GM19238 (cell line): Measurements from ENCODE around the gene TMEM256.
"Not testable (repeated sequence)": the region's sequence is repeated elsewhere in the genome, so short reads cannot be mapped to it uniquely, and the experiment has no call there.

Experiments used
- DNase-seq: peaks from one replicate; pipeline ENCODE4 v3.0.0; 2011; ENCODE audit warnings: low spot score; ENCODE audit not compliant: insufficient read length

Gene TMEM256

GRCh38 chr17:7384489-7385081, 19.3 kb downstream of the TMEM256 start:
- no peak for DNase-seq

- peak; percentile 89 for DNase-seq
Measured at GRCh38 chr17:7383742-7384488, 20.0 kb downstream of the TMEM256 start.

GRCh38 chr17:7383371-7383741, 20.5 kb downstream of the TMEM256 start:
- no peak for DNase-seq

- DNase-seq = no peak
Measured at GRCh38 chr17:7382901-7383300, 21.0 kb downstream of the TMEM256 start.

GRCh38 chr17:7380855-7381683, 22.8 kb downstream of the TMEM256 start, which contains the start of gene TNK1:
TSS of gene TNK1 (plus strand) at chr17:7381089. CDS start at chr17:7382927, 1,838 bp downstream.
- no peak for DNase-seq

- DNase-seq = no peak
Measured at GRCh38 chr17:7380321-7380720, 23.6 kb downstream of the TMEM256 start.

GRCh38 chr17:7379134-7379533, 24.8 kb downstream of the TMEM256 start:
- no peak for DNase-seq

- no peak for DNase-seq
Measured at GRCh38 chr17:7374353-7374752, 29.5 kb downstream of the TMEM256 start.

GRCh38 chr17:7370853-7371252, 33.0 kb downstream of the TMEM256 start:
- DNase-seq = no peak

GRCh38 chr17:7369825-7370224, 34.1 kb downstream of the TMEM256 start:
- no peak for DNase-seq

GRCh38 chr17:7368599-7368994, 35.3 kb downstream of the TMEM256 start:
- not testable (repeated sequence) for DNase-seq

- no peak for DNase-seq
Measured at GRCh38 chr17:7367918-7368598, 35.8 kb downstream of the TMEM256 start.

- no peak for DNase-seq
Measured at GRCh38 chr17:7367083-7367482, 36.8 kb downstream of the TMEM256 start.

GRCh38 chr17:7365963-7366362, 37.9 kb downstream of the TMEM256 start:
- not testable (repeated sequence) for DNase-seq

- no peak for DNase-seq
Measured at GRCh38 chr17:7363311-7363710, 40.6 kb downstream of the TMEM256 start.

- no peak for DNase-seq
Measured at GRCh38 chr17:7361906-7362305, 42.0 kb downstream of the TMEM256 start.

- DNase-seq = no peak
Measured at GRCh38 chr17:7357381-7357780, 46.5 kb downstream of the TMEM256 start.

GRCh38 chr17:7356756-7357155, 47.1 kb downstream of the TMEM256 start:
- DNase-seq = no peak

- peak; percentile 86 for DNase-seq
Measured at GRCh38 chr17:7356072-7356549, 47.8 kb downstream of the TMEM256 start.

- DNase-seq = no peak
Measured at GRCh38 chr17:7355573-7355972, 48.3 kb downstream of the TMEM256 start.

GRCh38 chr17:7355053-7355452, 48.8 kb downstream of the TMEM256 start, which contains the start of gene TMEM95:
TSS of gene TMEM95 (plus strand) at chr17:7355156. CDS start at chr17:7355205, 49 bp downstream.
- DNase-seq = no peak
